Kidney epithelial cell (primary cell): ENCODE measurements around the gene GGT6. TPM values are rescaled to one million over a fixed set of nuclear protein-coding genes. Genes with fewer than 3 reads are reported as not detected.
A peak's percentile ranks its signal among the peaks of the same experiment; 100 is the strongest.

ENCODE experiments used
- DNase-seq: peaks from one replicate; pipeline ENCODE4 v3.0.0-alpha.2; 2010; ENCODE audit warnings: low read depth
- H3K27me3 ChIP-seq: 2 replicates; pipeline ENCODE4 v1.6.0; 2011; ENCODE audit warnings: low read length; ENCODE audit not compliant: control insufficient read depth, insufficient read depth
- H3K36me3 ChIP-seq: 2 replicates; pipeline ENCODE4 v1.5.1; 2011; ENCODE audit warnings: low read length; ENCODE audit not compliant: control insufficient read depth, insufficient read depth
- H3K4me3 ChIP-seq: 2 replicates; pipeline ENCODE4 v1.5.1; 2011; ENCODE audit warnings: low read depth, mild to moderate bottlenecking, control low read depth, low read length
- total RNA-seq: library from RNA; depleted of rRNA; stranded (reverse); fragments of >200 nt; gene quantifications from 2 replicates; pipeline ENCODE4 v1.2.3, GENCODE V29; 2015
- TF ChIP-seq, protein P1 (sequence below): IDR thresholded peaks from 2 replicates; pipeline ENCODE4 v1.5.1; 2011; ENCODE audit warnings: mild to moderate bottlenecking, moderate library complexity, low read length, control low read depth, inconsistent platforms; ENCODE audit not compliant: insufficient read depth, poor library complexity, severe bottlenecking

The GGT6 gene
- total RNA-seq, 1 donor from 2014 or later: 0.38 TPM

- TF ChIP-seq, protein P1, sequence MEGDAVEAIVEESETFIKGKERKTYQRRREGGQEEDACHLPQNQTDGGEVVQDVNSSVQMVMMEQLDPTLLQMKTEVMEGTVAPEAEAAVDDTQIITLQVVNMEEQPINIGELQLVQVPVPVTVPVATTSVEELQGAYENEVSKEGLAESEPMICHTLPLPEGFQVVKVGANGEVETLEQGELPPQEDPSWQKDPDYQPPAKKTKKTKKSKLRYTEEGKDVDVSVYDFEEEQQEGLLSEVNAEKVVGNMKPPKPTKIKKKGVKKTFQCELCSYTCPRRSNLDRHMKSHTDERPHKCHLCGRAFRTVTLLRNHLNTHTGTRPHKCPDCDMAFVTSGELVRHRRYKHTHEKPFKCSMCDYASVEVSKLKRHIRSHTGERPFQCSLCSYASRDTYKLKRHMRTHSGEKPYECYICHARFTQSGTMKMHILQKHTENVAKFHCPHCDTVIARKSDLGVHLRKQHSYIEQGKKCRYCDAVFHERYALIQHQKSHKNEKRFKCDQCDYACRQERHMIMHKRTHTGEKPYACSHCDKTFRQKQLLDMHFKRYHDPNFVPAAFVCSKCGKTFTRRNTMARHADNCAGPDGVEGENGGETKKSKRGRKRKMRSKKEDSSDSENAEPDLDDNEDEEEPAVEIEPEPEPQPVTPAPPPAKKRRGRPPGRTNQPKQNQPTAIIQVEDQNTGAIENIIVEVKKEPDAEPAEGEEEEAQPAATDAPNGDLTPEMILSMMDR: no peak
- Histone ChIP-seq H3K4me3 (no peak overlapping the region), H3K27me3 (peaks cover 35% of the 10 kb centered on the region), H3K36me3 (no peaks in the 10 kb centered on the region)
- no peak for DNase-seq
Measured at GRCh38 chr17:4573115-4573514, 12.7 kb upstream of the GGT6 start.

- H3K4me3 ChIP-seq: no peak overlapping the region
- TF ChIP-seq, protein P1: no peak
- peaks cover 31% of the 10 kb centered on the region for H3K27me3 ChIP-seq
- no peak for DNase-seq
- no peaks in the 10 kb centered on the region for H3K36me3 ChIP-seq
Measured at GRCh38 chr17:4572131-4572530, 11.8 kb upstream of the GGT6 start.

DNA sequence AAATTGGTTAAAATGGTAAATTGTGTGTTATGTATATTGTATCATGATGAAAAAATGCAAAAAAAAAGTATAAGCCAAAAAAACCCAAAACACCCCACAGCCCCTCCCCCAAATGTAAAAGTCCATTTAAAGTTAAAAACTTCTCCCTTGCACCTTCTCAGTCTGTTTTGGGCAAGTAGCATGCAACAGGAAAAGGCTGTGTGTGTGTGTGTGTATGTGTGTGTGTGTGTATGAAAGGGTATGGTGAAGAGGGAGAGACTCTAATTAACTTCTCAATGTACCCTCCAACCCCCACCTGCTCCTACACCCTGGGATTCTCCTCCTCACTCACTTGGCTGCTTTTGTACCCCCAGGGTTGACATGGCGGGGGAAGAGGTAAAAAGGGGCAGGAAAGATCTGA lies 9.2 kb upstream of the GGT6 start:
- peaks cover 9% of the 10 kb centered on the region for H3K27me3 ChIP-seq
- H3K36me3 ChIP-seq: no peaks in the 10 kb centered on the region
- TF ChIP-seq, protein P1: no peak
- H3K4me3 ChIP-seq: no peak overlapping the region
- no peak for DNase-seq

DNA sequence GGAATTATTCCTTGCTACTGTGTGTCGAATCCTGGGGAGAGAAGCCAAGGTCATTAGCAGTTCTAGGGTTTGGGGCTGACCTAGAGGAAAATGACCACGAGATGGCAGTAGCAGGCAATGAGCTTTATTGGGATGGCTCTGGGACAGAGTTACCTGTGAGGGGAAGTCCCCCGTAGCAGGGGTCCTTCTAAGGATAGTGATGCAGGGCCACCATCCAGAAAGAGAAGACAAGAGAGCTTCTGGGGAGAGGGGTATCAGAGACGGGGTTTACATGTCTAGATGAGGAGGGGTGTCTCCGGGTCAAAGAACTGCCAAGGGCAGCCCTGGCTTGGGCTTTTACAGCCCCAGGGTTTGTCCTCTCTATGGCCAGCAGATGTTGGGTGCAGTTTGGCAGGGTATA lies 6.4 kb upstream of the GGT6 start:
- TF ChIP-seq, protein P1: peak; percentile 78
- Histone ChIP-seq H3K27me3 (peaks cover 5% of the 10 kb centered on the region), H3K36me3 (no peaks in the 10 kb centered on the region), H3K4me3 (no peak overlapping the region)
- DNase-seq: no peak

DNA sequence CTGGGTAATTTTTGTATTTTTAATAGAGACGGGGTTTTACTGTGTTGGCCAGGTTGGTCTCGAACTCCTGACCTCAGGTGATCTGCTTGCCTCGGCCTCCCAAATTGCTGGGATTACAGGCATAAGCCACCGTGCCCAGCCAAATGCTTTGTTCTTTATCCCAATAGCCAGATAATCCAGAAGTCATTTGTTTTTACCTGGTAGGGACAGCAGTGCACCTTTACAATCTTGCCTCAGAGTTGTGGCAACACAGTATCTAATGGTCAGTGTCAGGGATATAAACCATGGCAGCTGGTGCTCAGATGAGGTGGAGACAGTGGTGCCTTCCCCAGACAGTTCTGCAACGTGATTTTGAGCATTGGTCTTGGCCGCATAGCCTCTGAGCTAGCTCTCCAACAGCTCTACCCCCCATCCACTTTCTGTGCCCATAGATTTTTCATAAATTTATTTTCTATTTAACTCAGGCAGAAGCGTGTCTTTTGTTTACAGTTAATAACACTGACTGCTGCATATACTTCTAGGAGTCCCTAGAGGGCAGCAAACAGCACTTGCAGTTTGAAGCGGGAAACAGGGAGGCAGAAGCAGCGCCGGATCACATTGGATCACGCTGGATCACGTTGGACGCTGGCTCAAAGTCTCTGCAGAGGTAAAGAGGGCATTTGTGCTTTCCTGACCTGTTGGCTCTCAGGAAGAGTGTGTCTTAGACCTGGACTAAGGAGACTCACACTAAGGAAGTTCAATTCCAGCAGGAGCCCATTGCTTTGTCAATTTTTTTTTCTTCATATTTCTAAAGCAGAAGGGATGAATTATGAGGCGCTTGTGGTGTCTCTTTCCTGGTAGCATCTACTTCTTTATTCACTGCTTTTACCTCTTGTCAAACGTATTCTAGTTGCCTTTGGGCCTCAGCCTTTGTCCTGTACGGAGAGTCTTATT lies 5.1 kb upstream of the GGT6 start:
- TF ChIP-seq, protein P1: peak; percentile 89
- H3K36me3 ChIP-seq: no peaks in the 10 kb centered on the region
- H3K4me3 ChIP-seq: no peak overlapping the region
- DNase-seq: no peak
- peaks cover 6% of the 10 kb centered on the region for H3K27me3 ChIP-seq
